SK-N-DZ (cell line): Measurements from ENCODE around the gene AKT3.
"Not testable (repeated sequence)": the region's sequence is repeated elsewhere in the genome, so short reads cannot be mapped to it uniquely, and the experiment has no call there.

Source experiments
- DNase-seq: peaks from one replicate; pipeline ENCODE4 v3.0.0-alpha.2; 2015; ENCODE audit warnings: low spot score

AKT3 gene

GRCh38 chr1:243842161-243842560 is 7.9 kb downstream of the AKT3 start:
- no peak for DNase-seq

DNA sequence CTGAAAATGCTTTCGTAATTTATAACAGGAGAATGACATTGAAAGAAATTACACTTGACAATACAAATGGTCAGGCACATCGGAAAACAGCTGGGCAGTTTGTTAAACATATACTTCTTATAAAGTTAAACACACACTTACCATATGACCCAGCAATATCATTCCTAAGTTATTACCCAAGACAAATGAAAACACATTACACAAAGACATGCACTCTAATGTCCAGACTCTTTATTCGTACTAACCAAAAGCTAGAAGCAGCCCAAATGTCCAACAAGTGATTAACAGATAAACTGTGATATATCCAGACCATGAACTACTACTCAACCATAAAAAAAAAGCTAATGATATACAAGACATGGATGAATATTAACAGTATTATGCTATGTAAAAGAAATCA is 8.5 kb downstream of the AKT3 start:
- no peak for DNase-seq

GRCh38 chr1:243837907-243838535 is 12.0 kb downstream of the AKT3 start:
- no peak for DNase-seq

GRCh38 chr1:243834130-243834529 is 15.9 kb downstream of the AKT3 start:
- DNase-seq: no peak

- DNase-seq: no peak
Observed at GRCh38 chr1:243831463-243831862, 18.6 kb downstream of the AKT3 start.

- DNase-seq: no peak
Observed at GRCh38 chr1:243827206-243827605, 22.8 kb downstream of the AKT3 start.

GRCh38 chr1:243824907-243825306 is 25.1 kb downstream of the AKT3 start:
- not testable (repeated sequence) for DNase-seq

- no peak for DNase-seq
Observed at GRCh38 chr1:243821177-243821680, 28.8 kb downstream of the AKT3 start.

DNA sequence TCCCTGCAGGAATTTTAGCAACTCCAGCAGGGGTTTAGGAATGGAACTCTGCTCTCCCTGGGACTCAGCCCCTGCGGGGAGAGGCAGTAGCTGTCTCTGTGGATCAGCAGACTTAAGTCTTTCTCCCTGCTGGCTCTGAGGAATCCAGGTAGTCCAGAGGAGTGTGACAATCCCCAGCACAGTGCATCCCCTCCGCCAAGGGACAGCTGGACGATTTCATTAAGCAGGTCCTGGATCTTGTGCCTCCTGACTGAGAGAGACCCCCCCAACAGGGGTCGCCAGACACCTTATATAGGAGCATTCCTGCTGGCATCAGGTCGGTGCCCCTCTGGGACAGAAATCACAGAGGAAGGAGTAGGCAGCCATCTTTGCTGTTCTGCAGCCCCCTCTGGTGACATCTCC is 30.6 kb downstream of the AKT3 start:
- peak; percentile 46 for DNase-seq

GRCh38 chr1:243818978-243819377 is 31.1 kb downstream of the AKT3 start:
- DNase-seq: no peak

GRCh38 chr1:243814718-243815117 is 35.3 kb downstream of the AKT3 start:
- DNase-seq: no peak

DNA sequence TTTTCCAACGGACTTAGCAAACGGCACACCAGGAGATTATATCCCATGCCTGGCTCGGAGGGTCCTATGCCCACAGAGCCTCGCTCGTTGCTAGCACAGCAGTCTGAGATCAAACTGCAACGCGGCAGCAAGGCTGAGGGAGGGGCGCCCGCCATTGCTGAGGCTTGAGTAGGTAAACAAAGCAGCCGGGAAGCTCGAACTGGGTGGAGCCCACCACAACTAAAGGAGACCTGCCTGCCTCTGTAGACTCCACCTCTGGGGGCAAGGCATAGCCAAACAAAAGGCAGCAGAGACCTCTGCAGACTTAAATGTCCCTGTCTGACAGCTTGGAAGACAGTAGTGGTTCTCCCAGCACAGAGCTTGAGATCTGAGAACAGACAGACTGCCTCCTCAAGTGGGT is 42.7 kb downstream of the AKT3 start:
- not testable (repeated sequence) for DNase-seq

DNA sequence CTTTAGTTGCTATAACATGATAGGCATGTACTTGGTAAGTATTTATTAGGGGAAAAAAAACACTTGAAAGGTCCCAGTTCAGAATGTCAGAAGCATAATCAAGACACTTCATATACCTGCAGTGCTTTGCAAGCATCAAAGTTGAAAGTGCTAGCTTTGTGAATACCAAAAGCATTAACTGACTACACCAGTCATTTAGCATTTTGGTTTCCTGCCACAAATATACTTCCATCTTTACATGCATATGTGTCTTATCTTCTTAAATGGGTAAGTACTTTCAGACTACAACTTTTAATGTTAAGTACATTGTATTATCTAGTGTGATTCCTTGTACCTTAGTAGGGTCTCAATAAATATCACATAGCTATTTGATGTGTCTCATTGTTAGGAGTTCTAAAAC is 43.7 kb downstream of the AKT3 start:
- no peak for DNase-seq

- no peak for DNase-seq
Observed at GRCh38 chr1:243802736-243803135, 47.3 kb downstream of the AKT3 start.

- no peak for DNase-seq
Observed at GRCh38 chr1:243801378-243801777, 48.7 kb downstream of the AKT3 start.

- no peak for DNase-seq
Observed at GRCh38 chr1:243799908-243800307, 50.1 kb downstream of the AKT3 start.

DNA sequence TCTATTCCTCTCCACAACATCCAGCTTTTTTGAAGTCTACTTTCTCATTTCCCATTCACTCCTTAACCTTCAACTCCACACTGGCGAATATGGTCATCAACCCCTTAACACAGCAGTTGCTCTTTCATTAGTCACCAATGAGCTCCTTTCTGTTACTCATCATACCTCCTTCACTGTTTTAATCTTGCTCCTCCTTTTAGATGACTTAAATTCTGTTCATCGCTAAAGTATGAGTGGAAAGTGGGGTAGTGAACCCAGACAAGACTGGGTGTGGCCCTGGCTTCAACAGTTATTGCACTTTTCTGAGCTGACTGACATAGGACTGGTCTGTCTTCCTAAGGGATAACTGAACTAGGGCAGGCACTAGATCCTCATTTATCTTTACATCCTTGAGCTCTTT is 51.3 kb downstream of the AKT3 start:
- DNase-seq: no peak

GRCh38 chr1:243796016-243796415 is 54.0 kb downstream of the AKT3 start:
- no peak for DNase-seq

GRCh38 chr1:243793298-243793697 is 56.7 kb downstream of the AKT3 start:
- DNase-seq: no peak

DNA sequence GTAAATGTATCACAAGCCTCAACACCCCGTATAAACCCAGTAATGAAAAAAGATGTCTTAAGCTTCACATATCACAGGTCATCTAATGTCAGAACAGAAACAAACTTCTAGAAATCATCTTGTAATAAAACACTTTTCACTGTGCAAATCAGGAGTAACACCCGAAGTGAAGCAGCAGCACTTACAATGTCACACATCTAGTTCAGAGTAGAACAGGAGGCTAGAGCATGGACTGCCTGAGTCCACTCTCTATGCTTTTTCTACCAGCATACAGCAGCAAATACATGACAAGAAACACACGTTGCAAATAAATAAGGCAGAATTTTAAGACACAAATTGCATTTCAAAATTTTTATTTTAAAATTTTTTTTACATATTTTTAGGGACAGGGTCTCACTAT is 57.2 kb downstream of the AKT3 start:
- DNase-seq: no peak

DNA sequence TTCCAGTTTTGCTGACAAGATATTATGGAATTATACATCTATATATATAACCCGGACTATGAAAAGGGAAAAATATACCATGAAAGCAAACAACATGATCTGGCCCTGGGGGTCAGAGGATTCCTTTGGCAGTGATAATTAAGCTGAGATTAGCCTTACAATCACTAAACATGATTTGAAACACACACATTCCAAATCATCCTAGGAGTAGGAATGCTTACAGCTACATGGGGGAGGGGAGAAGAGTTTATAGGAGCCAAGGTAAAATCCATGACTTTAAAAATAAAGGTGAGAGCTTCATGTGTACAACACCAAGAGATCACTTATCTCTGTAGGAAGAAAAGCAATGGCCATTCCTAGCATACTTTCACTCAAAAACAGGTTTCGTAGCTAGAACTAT is 57.6 kb downstream of the AKT3 start:
- no peak for DNase-seq

DNA sequence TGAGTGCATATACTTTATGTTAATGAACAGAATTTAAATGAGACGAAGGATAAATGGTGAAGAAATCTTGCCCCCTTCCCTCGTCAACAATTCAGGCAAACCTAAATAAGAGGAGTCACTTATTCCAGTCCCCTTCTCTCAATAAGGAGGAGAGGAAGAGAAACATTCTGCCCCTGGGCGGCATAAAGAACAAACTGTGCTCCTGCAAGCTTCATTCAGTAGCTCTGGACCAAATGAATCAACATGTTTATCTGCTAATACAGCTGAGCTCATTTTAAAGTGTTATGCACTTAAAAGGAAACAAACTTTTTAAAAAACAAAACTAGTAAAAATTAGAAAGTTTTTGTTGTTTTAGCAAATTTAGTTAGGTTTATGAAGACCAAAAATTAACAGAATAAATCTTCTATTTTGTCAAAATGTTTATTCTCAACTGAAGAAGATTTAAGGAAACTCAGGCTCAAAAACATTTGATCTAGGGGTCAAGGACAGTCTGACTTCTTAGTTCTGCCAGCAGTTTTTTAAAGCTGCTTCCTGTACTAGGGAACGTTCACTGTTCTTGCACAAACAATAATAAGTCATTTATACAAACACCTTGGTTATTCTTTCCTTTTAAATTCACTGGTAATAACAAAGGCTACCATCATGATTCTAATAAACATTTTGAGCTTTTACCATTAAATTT is 58.3 kb downstream of the AKT3 start:
- DNase-seq: no peak

DNA sequence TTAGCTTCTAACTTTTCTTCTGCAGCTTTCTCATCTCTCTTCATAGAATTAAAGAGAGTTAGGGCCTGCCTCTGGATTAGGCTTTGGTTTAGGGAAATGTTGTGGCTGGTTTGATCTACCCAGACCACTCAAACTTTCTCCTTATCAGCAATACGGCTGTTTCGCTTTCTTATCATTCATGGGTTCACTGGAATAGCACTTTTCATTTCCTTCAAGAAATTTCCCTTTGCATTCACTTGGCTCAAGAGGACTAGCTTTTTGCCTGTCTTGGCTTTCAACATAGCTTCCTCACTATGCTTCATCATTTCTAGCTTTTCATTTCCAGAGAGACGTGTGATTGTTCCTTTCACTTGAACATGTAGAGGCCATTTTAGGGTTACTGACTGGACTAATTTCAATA is 59.6 kb downstream of the AKT3 start:
- no peak for DNase-seq
